K562 (cell line): ENCODE data around the gene HLA-DOB. TPM values are rescaled to one million over a fixed set of nuclear protein-coding genes. Genes with fewer than 3 reads are reported as not detected.
A peak's percentile ranks its signal among the peaks of the same experiment; 100 is the strongest.

ENCODE experiments used
- ATAC-seq: fragments of 200-7000 bp; cut with Tn5 transposase; 3 replicates; pipeline ENCODE4 v1.9.1; 2020; ENCODE audit warnings: moderate library complexity
- BruUV-seq: library from RNA; stranded (reverse); fragments of 400-500 nt; replicated peaks from 2 replicates; lab custom pipeline; 2021; lab: Mats Ljungman, UMichigan
- CTCF ChIA-PET: fragments of 300-600 bp; formaldehyde crosslinking; extraction: SDS; loops from one replicate; lab custom pipeline; 2021; ENCODE audit warnings: low intra/inter-chr PET ratio; lab: Yijun Ruan, JAX
- POLR2A ChIA-PET: fragments of 300-600, 350-650 bp; sonication (Branson Sonifier 250); formaldehyde crosslinking; extraction: SDS; loops from one replicate; lab custom pipeline; 2021; ENCODE audit warnings: antibody characterized with exemption, inconsistent platforms; lab: Yijun Ruan, JAX
- DNase-seq, 4 experiments: peaks; one replicate each; pipeline versions ENCODE4 v3.0.0 to v3.0.0-alpha.2; 2011 to 2018; ENCODE audit warnings: low spot score in 3 of 4, mixed read lengths in 3 of 4; ENCODE audit errors: extremely low read depth in 1 of 4
- FAIRE-seq: peaks from 2 replicates; lab custom pipeline; 2011; peaks lifted over from hg19 to GRCh38; lab: Jason Lieb, UNC
- H2AFZ ChIP-seq: 2 replicates; pipeline ENCODE4 v1.6.0; 2011; ENCODE audit warnings: low read depth, low read length, control low read depth, inconsistent platforms
- H3K27ac ChIP-seq: fragments of 200-600 bp; 3 replicates; pipeline ENCODE4 v1.8.0; 2011; ENCODE audit warnings: low read depth, mild to moderate bottlenecking, control low read depth, inconsistent platforms, low read length, moderate library complexity, mixed read lengths; ENCODE audit errors: extremely low read depth
- H3K27me3 ChIP-seq, 2 experiments: fragments of 300-600 bp in 1 of 2; 2 replicates in 1 of 2; 3 replicates in 1 of 2; pipeline versions ENCODE4 v1.6.0 to v1.8.0; 2011; ENCODE audit warnings: inconsistent platforms in 2 of 2, low read length in 2 of 2, mild to moderate bottlenecking in 1 of 2, mixed read lengths in 1 of 2, moderate library complexity in 1 of 2; ENCODE audit not compliant: control insufficient read depth in 2 of 2, insufficient read depth in 2 of 2
- H3K36me3 ChIP-seq: fragments of 300-600 bp; 3 replicates; pipeline ENCODE4 v1.8.0; 2011; ENCODE audit warnings: mild to moderate bottlenecking, low read length, inconsistent platforms; ENCODE audit not compliant: control insufficient read depth, insufficient read depth
- H3K4me1 ChIP-seq, 2 experiments: fragments of 200-600 bp in 1 of 2; replicated peaks in 1 of 2; 2 replicates in 1 of 2; 3 replicates in 1 of 2; pipeline versions ENCODE4 v1.5.1 to v1.8.0; 2011; ENCODE audit warnings: inconsistent platforms in 2 of 2, low read length in 2 of 2, mild to moderate bottlenecking in 1 of 2, mixed read lengths in 1 of 2, moderate library complexity in 1 of 2; ENCODE audit not compliant: control insufficient read depth in 2 of 2, insufficient read depth in 2 of 2
- H3K4me2 ChIP-seq: 2 replicates; pipeline ENCODE4 v1.6.1; 2011; ENCODE audit warnings: low read length, control low read depth, inconsistent platforms, mixed read lengths; ENCODE audit not compliant: insufficient read depth
- H3K4me3 ChIP-seq: fragments of 200-600 bp; sonication (generic), shearing (Covaris generic); 2 replicates; pipeline ENCODE4 v1.5.1; 2016; ENCODE audit warnings: control low read depth, inconsistent platforms
- H3K79me2 ChIP-seq: fragments of 200-600 bp; 3 replicates; pipeline ENCODE4 v1.8.0; 2011; ENCODE audit warnings: low read length, inconsistent platforms; ENCODE audit not compliant: control insufficient read depth, insufficient read depth
- H3K9ac ChIP-seq, 2 experiments: 2 replicates each; pipeline versions ENCODE4 v1.6.0 to v1.6.1; 2011; ENCODE audit warnings: low read depth in 2 of 2, low read length in 2 of 2, control low read depth in 1 of 2, inconsistent platforms in 1 of 2, mild to moderate bottlenecking in 1 of 2, mixed read lengths in 1 of 2; ENCODE audit not compliant: insufficient read depth in 1 of 2
- H3K9me1 ChIP-seq: one replicate; pipeline ENCODE4 v1.6.0; 2011; ENCODE audit warnings: inconsistent platforms, mild to moderate bottlenecking, low read length, moderate library complexity; ENCODE audit not compliant: control insufficient read depth, insufficient read depth
- H3K9me3 ChIP-seq: replicated peaks from 2 replicates; pipeline ENCODE4 v1.5.1; 2011; ENCODE audit warnings: low read depth, low read length, inconsistent platforms; ENCODE audit not compliant: control insufficient read depth, insufficient read depth
- H4K20me1 ChIP-seq: replicated peaks from 2 replicates; pipeline ENCODE4 v1.6.1; 2011; ENCODE audit warnings: low read length, inconsistent platforms, mixed read lengths; ENCODE audit not compliant: control insufficient read depth, insufficient read depth
- ATF3 ChIP-seq, 2 experiments: fragments of 450-650 bp in 1 of 2; sonication (generic) in 1 of 2; formaldehyde crosslinking in 1 of 2; IDR thresholded peaks in 1 of 2; conservative IDR thresholded peaks in 1 of 2; 2 replicates each; pipeline versions ENCODE4 v1.6.1 to v1.8.1; 2016 to 2023; ENCODE audit warnings: mild to moderate bottlenecking in 2 of 2, moderate library complexity in 2 of 2, inconsistent platforms in 1 of 2, missing genetic modification reagents in 1 of 2
- CEBPB ChIP-seq: fragments of 450-650 bp; IDR thresholded peaks from 2 replicates; pipeline ENCODE4 v1.6.1; 2016; ENCODE audit warnings: missing genetic modification characterization, missing compliant biosample characterization
- CEBPG ChIP-seq, 3 experiments: fragments of 200-800 bp in 1 of 3; sonication (Bioruptor generic) in 1 of 3; sonication (generic) in 1 of 3; formaldehyde crosslinking in 1 of 3; IDR thresholded peaks in 2 of 3; conservative IDR thresholded peaks in 1 of 3; 2 replicates each; pipeline versions ENCODE4 v1.6.1 to v1.8.0; 2016 to 2022; ENCODE audit warnings: missing compliant biosample characterization in 2 of 3, missing genetic modification characterization in 2 of 3, mild to moderate bottlenecking in 1 of 3, missing genetic modification reagents in 1 of 3
- GABPA ChIP-seq: fragments of 200-800 bp; sonication (Bioruptor generic); conservative IDR thresholded peaks from 2 replicates; pipeline ENCODE4 v1.6.1; 2016; ENCODE audit warnings: low read depth, missing genetic modification characterization, missing compliant biosample characterization
- HMBOX1 ChIP-seq: sonication (generic); IDR thresholded peaks from 2 replicates; pipeline ENCODE4 v1.6.1; 2016
- HNRNPL ChIP-seq: fragments of 200-400 bp; formaldehyde crosslinking; IDR thresholded peaks from 2 replicates; pipeline ENCODE4 v1.6.1; 2017; ENCODE audit warnings: low read depth, mild to moderate bottlenecking, low read length
- JUND ChIP-seq, 2 experiments: IDR thresholded peaks; 2 replicates in 1 of 2; 3 replicates in 1 of 2; pipeline ENCODE4 v1.6.1; 2011; ENCODE audit warnings: borderline replicate concordance in 2 of 2, low read depth in 2 of 2, low read length in 2 of 2, improper control_type of control experiment in 1 of 2, missing biosample characterization in 1 of 2, missing genetic modification characterization in 1 of 2, missing genetic modification reagents in 1 of 2
- NCOR1 ChIP-seq: fragments of 450-650 bp; IDR thresholded peaks from 2 replicates; pipeline ENCODE4 v1.6.1; 2016; ENCODE audit warnings: mild to moderate bottlenecking, moderate library complexity
- NELFE ChIP-seq: IDR thresholded peaks from 2 replicates; pipeline ENCODE4 v1.6.1; 2011; ENCODE audit warnings: mild to moderate bottlenecking; ENCODE audit not compliant: insufficient read depth, insufficient read length
- PHB2 ChIP-seq: fragments of 450-650 bp; IDR thresholded peaks from 2 replicates; pipeline ENCODE4 v1.6.1; 2017; ENCODE audit warnings: low read depth
- RAD51 ChIP-seq: fragments of 450-650 bp; IDR thresholded peaks from 2 replicates; pipeline ENCODE4 v1.7.1; 2016; ENCODE audit warnings: low read depth, mild to moderate bottlenecking, borderline replicate concordance
- ZNF133 ChIP-seq: fragments of 250-450 bp; sonication (Bioruptor Pico); IDR thresholded peaks from 2 replicates; pipeline ENCODE4 v1.4.0; 2020; ENCODE audit warnings: mild to moderate bottlenecking
- WGBS: fragments of 100-300 bp; shearing (Covaris generic); methylation state at CpG from one replicate; pipeline ENCODE4 v1.1.6; 2016; ENCODE audit warnings: low coverage, mixed read lengths; ENCODE audit not compliant: insufficient coverage; ENCODE audit errors: missing lambda C conversion rate; 5-methylcytosine and 5-hydroxymethylcytosine counted together
- in situ Hi-C: fragments of 300-500 bp; cut with MboI; formaldehyde crosslinking; loops from 4 replicates; pipeline ENCODE4 v1.15.0; 2018; ENCODE audit warnings: inconsistent platforms, mixed read lengths
- intact Hi-C: fragments of 100-400 bp; cut with micrococcal nuclease; formaldehyde crosslinking; loops from 2 replicates; pipeline ENCODE4 v1.14.2; 2022
- polyA plus RNA-seq, 8 experiments: library from polyadenylated mRNA; depleted of rRNA in 4 of 8; stranded (reverse) in 5 of 8; unstranded in 3 of 8; fragments of >200 nt; fragmentation: Nextera tagmentation in 2 of 8; fragmentation: Illumina TruSeq in 1 of 8; extraction: Ambion mirVana in 2 of 8; extraction: Trizol in 1 of 8; gene quantifications; 2 replicates each; pipeline versions ENCODE4 v1.2.1 to v1.2.3, GENCODE V29; 2011 to 2014; ENCODE audit warnings: inconsistent platforms in 1 of 8, missing spikeins in 1 of 8
- total RNA-seq, 7 experiments: library from RNA; depleted of rRNA in 6 of 7; stranded (reverse); fragments of >200 nt in 6 of 7; fragmentation: Illumina TruSeq in 2 of 7; extraction: Trizol in 2 of 7; gene quantifications; 2 replicates each; pipeline versions ENCODE4 v1.2.1 to v1.2.3, GENCODE V29; 2011 to 2021; ENCODE audit warnings: low replicate concordance in 1 of 7

HLA-DOB gene
- total and polyA plus RNA-seq, 9 of the 15 experiments (the other 6 are each of a cell fraction or from before 2014, with no cell fraction given): 1.2 to 4.0 (median 2.5) TPM

GRCh38 chr6:32862725-32863124, 45.9 kb upstream of the HLA-DOB start:
- DNase-seq (no peak), ATAC-seq (no peak), FAIRE-seq (no peak)
- Histone ChIP-seq H3K36me3 (no peaks in the 10 kb centered on the region), H3K4me3 (no peak overlapping the region), H4K20me1 (0 out of 2 replicates have a peak, but pooled peaks cover under 1% of the 10 kb centered on the region), H3K9ac (no peak overlapping the region), H2AFZ (no peak overlapping the region), H3K27ac (no peak overlapping the region), H3K4me2 (no peak overlapping the region), H3K9me1 (no peaks in the 10 kb centered on the region), H3K27me3 (peaks cover 22 to 28% of the 10 kb centered on the region in 2 experiments; a peak in 4 of 5 replicates), H3K4me1 (peaks cover 3 to 8% of the 10 kb centered on the region in 2 experiments; a peak in 3 of 5 replicates), H3K79me2 (no peaks in the 10 kb centered on the region), H3K9me3 (no peaks in the 10 kb centered on the region)
- ChIA-PET POLR2A (interaction anchor here (0.8 kb wide), 1 partner anchor 414 kb away, joined by 3 read pairs; no protein-coding TSS in a partner anchor), CTCF (interaction anchor here (0.6 to 0.7 kb wide), 2 partner anchors 9 to 101 kb away, joined by 3 read pairs; partner anchors contain the start of genes PSMB9 and TAP1)
- BruUV-seq: no TSS peak
- TF ChIP-seq NCOR1 (no peak), PHB2 (no peak), NELFE (no peak), ZNF133 (CRISPR knock-in tag) (no peak), JUND (IDR thresholded peaks at IDR 0.05; ENCODE audit: borderline replicate concordance, low read depth, low read length) (no peak), JUND (tag; IDR thresholded peaks at IDR 0.05; ENCODE audit: borderline replicate concordance, low read depth, low read length) (no peak), ATF3 (IDR thresholded peaks at IDR 0.05) (peak; percentile 58), ATF3 (CRISPR knock-in tag; conservative IDR thresholded peaks at IDR 0.05) (no peak), RAD51 (no peak), CEBPG (CRISPR knock-in tag; IDR thresholded peaks at IDR 0.05) (peak; percentile 27; the same call in 1 of the 2 replicates), CEBPG (tag; conservative IDR thresholded peaks at IDR 0.05 in 1 of 2, IDR thresholded peaks at IDR 0.05 in 1 of 2) (peak; percentile 33 to 43; a peak in 2 of 4 replicates), GABPA (tag) (no peak), HMBOX1 (no peak), CEBPB (tag) (peak; percentile 72), HNRNPL (no peak)
- 10% methylated on average over 3 of the region's 3 CpGs for WGBS
- intact Hi-C loops: no loop called here
- in situ Hi-C loops: no loop called here
